Measurements from ENCODE around the gene KLHL21. TPM values are rescaled to one million over a fixed set of nuclear protein-coding genes. Genes with fewer than 3 reads are reported as not detected.
A peak's percentile ranks its signal among the peaks of the same experiment; 100 is the strongest.

The KLHL21 gene
- total RNA-seq, 1 donor = 51.8 TPM

GRCh38 chr1:6581561-6582305 lies 20.9 kb downstream of the KLHL21 start:
- no peak for TF ChIP-seq CTCF (IDR thresholded peaks at IDR 0.05; ENCODE audit: insufficient read depth, low read depth, low read length)
- H3K4me3 ChIP-seq (ENCODE audit: low read depth, low read length) = no peak overlapping the region
- DNase-seq (ENCODE audit: low read depth) = no peak

- peak; percentile 4 for DNase-seq (ENCODE audit: low read depth)
- H3K4me3 ChIP-seq (ENCODE audit: low read depth, low read length) = peak overlapping the region; percentile 80
- peak; percentile 23 for TF ChIP-seq CTCF (IDR thresholded peaks at IDR 0.05; ENCODE audit: insufficient read depth, low read depth, low read length)
These were observed 21.9 kb downstream of the KLHL21 start for GRCh38 chr1:6580593-6581409.

GRCh38 chr1:6580119-6580592 lies 22.5 kb downstream of the KLHL21 start:
- peak overlapping the region; percentile 80 for H3K4me3 ChIP-seq (ENCODE audit: low read depth, low read length)
- TF ChIP-seq CTCF (IDR thresholded peaks at IDR 0.05; ENCODE audit: insufficient read depth, low read depth, low read length) = no peak
- peak; percentile 16 for DNase-seq (ENCODE audit: low read depth)

GRCh38 chr1:6579374-6580118 lies 23.1 kb downstream of the KLHL21 start, which contains the start of gene ZBTB48:
TSS of gene ZBTB48 (plus strand) at chr1:6579994. CDS start at chr1:6580610, 616 bp downstream.
- H3K4me3 ChIP-seq (ENCODE audit: low read depth, low read length) = peak within 1 kb of the TSS; percentile 80
- no peak for TF ChIP-seq CTCF (IDR thresholded peaks at IDR 0.05; ENCODE audit: insufficient read depth, low read depth, low read length)
- DNase-seq (ENCODE audit: low read depth) = peak; percentile 97

- H3K4me3 ChIP-seq (ENCODE audit: low read depth, low read length) = peak overlapping the region; percentile 80
- no peak for TF ChIP-seq CTCF (IDR thresholded peaks at IDR 0.05; ENCODE audit: insufficient read depth, low read depth, low read length)
- DNase-seq (ENCODE audit: low read depth) = no peak
These were observed 23.9 kb downstream of the KLHL21 start for GRCh38 chr1:6578624-6579373.

Measured in fibroblast of villous mesenchyme (primary cell).